ENCODE measurements around the gene RAB3GAP2. TPM values are rescaled to one million over a fixed set of nuclear protein-coding genes. Genes with fewer than 3 reads are reported as not detected.
A peak's percentile ranks its signal among the peaks of the same experiment; 100 is the strongest.

The RAB3GAP2 gene
- total and polyA plus RNA-seq, 2 of the 13 experiments (the other 11 are each of a cell fraction or from before 2014, with no cell fraction given), result 22.6 to 25.0 TPM

- TF ChIP-seq FLYWCH1 (CRISPR knock-in tag; IDR thresholded peaks at IDR 0.05) (no peak), ZNF431 (CRISPR knock-in tag; IDR thresholded peaks at IDR 0.05; ENCODE audit: borderline replicate concordance, low read depth) (no peak), XRCC5 (optimal IDR thresholded peaks at IDR 0.05; ENCODE audit: low read length) (peak; percentile 34), RFX3 (CRISPR knock-in tag; IDR thresholded peaks at IDR 0.05) (no peak), PLSCR1 (CRISPR knock-in tag; IDR thresholded peaks at IDR 0.05; ENCODE audit: borderline replicate concordance) (no peak), ZFP41 (CRISPR knock-in tag; IDR thresholded peaks at IDR 0.05; ENCODE audit: borderline replicate concordance) (peak; percentile 95; the same call in 1 of the 2 replicates), ADNP (CRISPR knock-in tag; IDR thresholded peaks at IDR 0.05) (no peak), ZNF7 (CRISPR knock-in tag; IDR thresholded peaks at IDR 0.05) (no peak), ZNF138 (CRISPR knock-in tag; IDR thresholded peaks at IDR 0.05; ENCODE audit: low read depth) (0 out of 2 replicates have a peak, but pooled peaks have one; percentile 46), ZNF205 (CRISPR knock-in tag; IDR thresholded peaks at IDR 0.05) (0 out of 2 replicates have a peak, but pooled peaks have one; percentile 46), ZNF564 (CRISPR knock-in tag; IDR thresholded peaks at IDR 0.05) (peak; percentile 95), ZNF251 (CRISPR knock-in tag; IDR thresholded peaks at IDR 0.05) (no peak), ZFP1 (CRISPR knock-in tag; IDR thresholded peaks at IDR 0.05) (no peak), ZXDC (CRISPR knock-in tag; IDR thresholded peaks at IDR 0.05) (no peak), ARID4A (CRISPR knock-in tag; IDR thresholded peaks at IDR 0.05; ENCODE audit: borderline replicate concordance) (peak; percentile 87), ZNF121 (CRISPR knock-in tag; IDR thresholded peaks at IDR 0.05) (no peak), ZNF816 (CRISPR knock-in tag; IDR thresholded peaks at IDR 0.05; ENCODE audit: borderline replicate concordance) (no peak; the same call in 1 of the 2 replicates)
- TF ChIP-seq, protein P1, sequence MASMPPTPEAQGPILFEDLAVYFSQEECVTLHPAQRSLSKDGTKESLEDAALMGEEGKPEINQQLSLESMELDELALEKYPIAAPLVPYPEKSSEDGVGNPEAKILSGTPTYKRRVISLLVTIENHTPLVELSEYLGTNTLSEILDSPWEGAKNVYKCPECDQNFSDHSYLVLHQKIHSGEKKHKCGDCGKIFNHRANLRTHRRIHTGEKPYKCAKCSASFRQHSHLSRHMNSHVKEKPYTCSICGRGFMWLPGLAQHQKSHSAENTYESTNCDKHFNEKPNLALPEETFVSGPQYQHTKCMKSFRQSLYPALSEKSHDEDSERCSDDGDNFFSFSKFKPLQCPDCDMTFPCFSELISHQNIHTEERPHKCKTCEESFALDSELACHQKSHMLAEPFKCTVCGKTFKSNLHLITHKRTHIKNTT (CRISPR knock-in tag; IDR thresholded peaks at IDR 0.05), result no peak
- TF ChIP-seq, protein P2, sequence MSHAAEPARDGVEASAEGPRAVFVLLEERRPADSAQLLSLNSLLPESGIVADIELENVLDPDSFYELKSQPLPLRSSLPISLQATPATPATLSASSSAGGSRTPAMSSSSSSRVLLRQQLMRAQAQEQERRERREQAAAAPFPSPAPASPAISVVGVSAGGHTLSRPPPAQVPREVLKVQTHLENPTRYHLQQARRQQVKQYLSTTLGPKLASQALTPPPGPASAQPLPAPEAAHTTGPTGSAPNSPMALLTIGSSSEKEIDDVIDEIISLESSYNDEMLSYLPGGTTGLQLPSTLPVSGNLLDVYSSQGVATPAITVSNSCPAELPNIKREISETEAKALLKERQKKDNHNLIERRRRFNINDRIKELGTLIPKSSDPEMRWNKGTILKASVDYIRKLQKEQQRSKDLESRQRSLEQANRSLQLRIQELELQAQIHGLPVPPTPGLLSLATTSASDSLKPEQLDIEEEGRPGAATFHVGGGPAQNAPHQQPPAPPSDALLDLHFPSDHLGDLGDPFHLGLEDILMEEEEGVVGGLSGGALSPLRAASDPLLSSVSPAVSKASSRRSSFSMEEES (CRISPR knock-in tag; IDR thresholded peaks at IDR 0.05), result peak; percentile 94
Observed at GRCh38 chr1:220272047-220272840, at the start of gene RAB3GAP2 (continued).
